Neuronal stem cell (in vitro differentiated cells): Measurements from ENCODE around the gene ZNF454.

Experiments
- DNase-seq: peaks from one replicate; pipeline ENCODE4 v3.0.0-alpha.2; 2013; ENCODE audit warnings: low spot score
- H2AFZ ChIP-seq: one replicate; pipeline ENCODE4 v1.6.1; 2013; ENCODE audit warnings: mild to moderate bottlenecking, low read length, inconsistent platforms
- H2AK5ac ChIP-seq: 2 replicates; pipeline ENCODE4 v1.6.1; 2013; ENCODE audit warnings: low read depth, mild to moderate bottlenecking, inconsistent platforms, low read length, moderate library complexity, mixed read lengths
- H2BK120ac ChIP-seq: 2 replicates; pipeline ENCODE4 v1.6.1; 2013; ENCODE audit warnings: low read depth, mild to moderate bottlenecking, inconsistent platforms, low read length, moderate library complexity, mixed read lengths
- H2BK12ac ChIP-seq: one replicate; pipeline ENCODE4 v1.6.1; 2013; ENCODE audit warnings: low read length, inconsistent platforms
- H2BK15ac ChIP-seq: 2 replicates; pipeline ENCODE4 v1.6.1; 2013; ENCODE audit warnings: mild to moderate bottlenecking, low read length, inconsistent platforms, mixed read lengths
- H2BK5ac ChIP-seq: one replicate; pipeline ENCODE4 v1.6.1; 2013; ENCODE audit warnings: inconsistent platforms, mild to moderate bottlenecking, low read length, moderate library complexity
- H3K14ac ChIP-seq: one replicate; pipeline ENCODE4 v1.6.1; 2013; ENCODE audit warnings: low read length, inconsistent platforms
- H3K18ac ChIP-seq: 2 replicates; pipeline ENCODE4 v1.6.1; 2013; ENCODE audit warnings: low read length, inconsistent platforms
- H3K23ac ChIP-seq: 2 replicates; pipeline ENCODE4 v1.6.1; 2013; ENCODE audit warnings: low read depth, mild to moderate bottlenecking, mixed read lengths, low read length, inconsistent platforms; ENCODE audit not compliant: poor library complexity
- H3K27ac ChIP-seq: replicated peaks from 3 replicates; pipeline ENCODE4 v1.5.1; 2013; ENCODE audit warnings: low read length, inconsistent platforms
- H3K27me3 ChIP-seq, 3 experiments: 2 replicates each; pipeline ENCODE4 v1.6.1; 2013; ENCODE audit warnings: low read length in 3 of 3, mild to moderate bottlenecking in 2 of 3, inconsistent platforms in 1 of 3, low read depth in 1 of 3, mixed read lengths in 1 of 3, moderate library complexity in 1 of 3; ENCODE audit not compliant: control insufficient read depth in 3 of 3, insufficient read depth in 3 of 3
- H3K36me3 ChIP-seq, 2 donors: replicated peaks in 1 of 2; 2 replicates each; pipeline ENCODE4 v1.6.1; 2013; ENCODE audit warnings: low read length in 2 of 2; ENCODE audit not compliant: control insufficient read depth in 2 of 2, insufficient read depth in 2 of 2
- H3K4ac ChIP-seq: 2 replicates; pipeline ENCODE4 v1.6.1; 2013; ENCODE audit warnings: inconsistent platforms, mild to moderate bottlenecking, low read length, moderate library complexity
- H3K4me1 ChIP-seq, 2 donors: 1 replicate in 1 of 2; 2 replicates in 1 of 2; pipeline ENCODE4 v1.6.1; 2013; ENCODE audit warnings: low read length in 2 of 2, low read depth in 1 of 2; ENCODE audit not compliant: control insufficient read depth in 2 of 2, insufficient read depth in 1 of 2
- H3K4me2 ChIP-seq: one replicate; pipeline ENCODE4 v1.6.1; 2013; ENCODE audit warnings: mild to moderate bottlenecking, low read length, inconsistent platforms; ENCODE audit not compliant: insufficient read depth, poor library complexity, severe bottlenecking
- H3K4me3 ChIP-seq, 2 donors: 2 replicates each; pipeline ENCODE4 v1.5.1; 2013; ENCODE audit warnings: low read length in 2 of 2, mild to moderate bottlenecking in 2 of 2, inconsistent platforms in 1 of 2, moderate library complexity in 1 of 2
- H3K79me1 ChIP-seq: one replicate; pipeline ENCODE4 v1.6.1; 2013; ENCODE audit warnings: low read depth, mild to moderate bottlenecking, inconsistent platforms, low read length, moderate library complexity
- H3K9ac ChIP-seq: one replicate; pipeline ENCODE4 v1.6.1; 2013; ENCODE audit warnings: mild to moderate bottlenecking, low read depth, low read length, inconsistent platforms; ENCODE audit not compliant: poor library complexity
- H3K9me3 ChIP-seq, 2 donors: replicated peaks in 1 of 2; 2 replicates each; pipeline versions ENCODE3 to v1.6.1; 2013; ENCODE audit warnings: low read length in 2 of 2, mild to moderate bottlenecking in 2 of 2, inconsistent platforms in 1 of 2, low read depth in 1 of 2, mixed read lengths in 1 of 2, moderate library complexity in 1 of 2; ENCODE audit not compliant: control insufficient read depth in 2 of 2, insufficient read depth in 1 of 2
- H4K8ac ChIP-seq: one replicate; pipeline ENCODE4 v1.6.1; 2013; ENCODE audit warnings: low read depth, mild to moderate bottlenecking, inconsistent platforms, low read length, moderate library complexity
- H4K91ac ChIP-seq: one replicate; pipeline ENCODE4 v1.6.1; 2013; ENCODE audit warnings: low read length, low read depth, mild to moderate bottlenecking, inconsistent platforms; ENCODE audit not compliant: poor library complexity
- WGBS, 2 donors: extraction: QIAGEN DNeasy Blood & Tissue Kit; methylation state at CpG; one replicate each; pipeline ENCODE4 v1.1.7; 2013; ENCODE audit warnings: missing lambda C conversion rate in 2 of 2, mixed read lengths in 1 of 2; ENCODE audit not compliant: insufficient read length in 2 of 2, insufficient replicate concordance in 1 of 2; ENCODE audit errors: extremely low coverage in 2 of 2; 5-methylcytosine and 5-hydroxymethylcytosine counted together

Gene ZNF454

DNA sequence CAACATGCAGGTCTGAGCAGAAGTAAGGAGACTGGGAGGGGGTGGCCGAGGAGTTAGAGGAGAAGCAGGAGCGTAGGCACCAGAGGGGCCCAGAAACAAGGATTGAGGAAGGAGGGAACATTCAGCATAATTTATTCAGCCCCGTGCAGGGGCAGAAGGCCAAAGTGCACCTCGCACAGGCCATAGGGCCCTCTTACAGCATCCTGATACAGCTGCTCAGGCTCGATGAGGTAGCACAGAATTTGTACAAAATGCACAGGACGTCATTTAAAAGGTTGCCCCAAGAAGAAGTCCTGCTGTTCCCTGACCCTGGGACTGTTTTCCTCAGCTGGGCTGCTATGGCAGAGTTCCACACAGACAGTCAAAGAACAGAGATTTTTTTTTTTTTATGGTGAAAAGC, 56.2 kb downstream of the ZNF454 start:
- Histone ChIP-seq H4K8ac (no peak overlapping the region), H3K79me1 (no peaks in the 10 kb centered on the region), H2AFZ (no peak overlapping the region), H3K23ac (no peak overlapping the region), H3K27ac (no peak overlapping the region), H3K27me3 (peaks cover 6 to 61% (median 33%) of the 10 kb centered on the region in 3 experiments), H3K4me2 (no peak overlapping the region), H3K9me3 (peaks cover 6% of the 10 kb centered on the region in 2 donors), H3K4me3 (no peak overlapping the region), H3K4me1 (peaks cover 0 to 1% of the 10 kb centered on the region in 2 donors), H2BK120ac (no peak overlapping the region), H4K91ac (no peak overlapping the region), H2BK15ac (no peak overlapping the region), H3K36me3 (no peaks in the 10 kb centered on the region), H3K9ac (no peak overlapping the region), H2BK5ac (no peak overlapping the region), H3K14ac (no peak overlapping the region), H2AK5ac (no peak overlapping the region), H3K4ac (no peak overlapping the region), H3K18ac (no peak overlapping the region), H2BK12ac (no peak overlapping the region)
- no CpG with 5 or more reads among the region's 6 CpGs for WGBS, 2 donors
- no peak for DNase-seq

DNA sequence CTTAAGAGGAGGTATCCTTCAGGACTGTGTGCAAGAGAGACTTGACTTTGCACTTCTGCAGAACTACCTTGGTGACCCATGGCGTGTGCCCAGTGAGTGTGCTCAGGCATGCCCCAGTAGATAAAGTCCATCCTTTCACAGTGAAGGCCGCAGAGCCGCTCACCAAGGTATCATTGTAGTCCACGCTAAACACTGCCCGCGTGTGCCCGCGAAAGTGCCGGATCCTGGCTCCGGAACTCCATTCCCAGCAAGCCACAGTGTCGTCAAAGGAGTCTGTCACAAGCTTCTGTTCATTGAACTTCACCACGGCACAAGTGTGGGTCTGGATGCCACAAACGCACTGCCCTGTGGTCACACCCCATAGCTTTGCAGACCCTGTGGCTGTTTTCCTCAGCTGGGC, 57.4 kb downstream of the ZNF454 start:
- Histone ChIP-seq H2AFZ (no peak overlapping the region), H3K27me3 (peaks cover 6 to 49% (median 27%) of the 10 kb centered on the region in 3 experiments), H3K14ac (no peak overlapping the region), H3K18ac (no peak overlapping the region), H3K36me3 (no peaks in the 10 kb centered on the region), H3K27ac (no peak overlapping the region), H3K4ac (no peak overlapping the region), H2BK12ac (no peak overlapping the region), H3K4me3 (no peak overlapping the region), H3K4me1 (no peaks in the 10 kb centered on the region), H2BK120ac (no peak overlapping the region), H2BK15ac (no peak overlapping the region), H2AK5ac (no peak overlapping the region), H3K79me1 (no peaks in the 10 kb centered on the region), H4K91ac (no peak overlapping the region), H3K4me2 (no peak overlapping the region), H4K8ac (no peak overlapping the region), H2BK5ac (no peak overlapping the region), H3K9me3 (peaks cover 0 to 6% of the 10 kb centered on the region in 2 donors), H3K23ac (no peak overlapping the region), H3K9ac (no peak overlapping the region)
- DNase-seq = no peak
- WGBS, 2 donors = no CpG with 5 or more reads among the region's 13 CpGs

DNA sequence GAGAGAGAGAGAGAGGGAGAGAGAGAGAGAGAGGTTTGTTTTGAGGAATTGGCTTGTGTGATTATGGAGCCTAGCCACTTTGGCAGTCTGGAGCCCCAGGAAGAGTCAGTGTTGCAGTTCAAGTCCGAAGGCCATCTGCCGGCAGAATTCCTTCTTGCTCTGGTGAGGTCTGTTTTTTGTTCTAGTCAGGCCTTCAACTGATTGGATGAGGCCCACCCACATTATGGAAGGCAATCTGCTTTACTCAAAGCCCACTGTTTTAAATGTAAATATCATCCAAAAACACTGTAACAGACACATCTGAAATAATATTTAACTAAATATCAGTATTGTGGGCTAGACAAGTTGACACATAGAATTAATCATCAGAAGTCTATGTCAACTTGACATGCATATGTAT, 65.6 kb downstream of the ZNF454 start:
- DNase-seq = no peak
- Histone ChIP-seq H3K36me3 (no peaks in the 10 kb centered on the region), H3K4ac (no peak overlapping the region), H3K27ac (no peak overlapping the region), H3K18ac (no peak overlapping the region), H3K14ac (no peak overlapping the region), H3K9me3 (peaks cover 0 to 12% of the 10 kb centered on the region in 2 donors), H3K4me3 (no peak overlapping the region), H3K4me1 (no peaks in the 10 kb centered on the region), H2AK5ac (no peak overlapping the region), H2BK5ac (no peak overlapping the region), H2AFZ (no peak overlapping the region), H3K9ac (no peak overlapping the region), H3K23ac (no peak overlapping the region), H2BK12ac (no peak overlapping the region), H3K27me3 (no peaks in the 10 kb centered on the region), H2BK15ac (no peak overlapping the region), H3K79me1 (no peaks in the 10 kb centered on the region), H4K8ac (no peak overlapping the region), H3K4me2 (no peak overlapping the region), H4K91ac (no peak overlapping the region), H2BK120ac (no peak overlapping the region)
- no CpG with 5 or more reads among the region's 2 CpGs for WGBS, 2 donors

DNA sequence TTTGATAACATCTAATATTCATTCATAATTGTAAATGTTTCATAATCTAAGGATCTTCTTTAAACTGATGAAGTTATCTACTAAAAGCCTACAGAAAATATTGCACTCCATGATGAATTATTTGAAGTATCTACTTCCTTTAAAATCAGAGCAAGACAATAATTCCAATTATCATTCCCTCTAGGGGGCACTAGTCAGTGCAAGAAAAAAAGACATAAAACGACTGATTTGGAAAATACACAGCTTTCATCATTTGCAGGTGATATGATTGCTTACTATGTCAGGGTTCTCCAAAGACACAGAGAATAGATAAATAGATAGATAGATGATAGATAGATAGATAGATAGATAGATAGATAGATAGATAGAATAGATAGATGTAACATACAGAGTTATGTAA, 67.7 kb downstream of the ZNF454 start:
- H3K23ac ChIP-seq = no peak overlapping the region
- no peak overlapping the region for H3K27ac ChIP-seq
- H3K4ac ChIP-seq = no peak overlapping the region
- no peak overlapping the region for H3K9ac ChIP-seq
- no CpG with 5 or more reads among the region's 1 CpG for WGBS, 2 donors
- no peaks in the 10 kb centered on the region for H3K4me1 ChIP-seq
- H2BK15ac ChIP-seq = no peak overlapping the region
- no peak overlapping the region for H4K8ac ChIP-seq
- no peak overlapping the region for H3K4me2 ChIP-seq
- no peak overlapping the region for H2AK5ac ChIP-seq
- no peak overlapping the region for H2BK120ac ChIP-seq
- no peak overlapping the region for H4K91ac ChIP-seq
- no peaks in the 10 kb centered on the region for H3K79me1 ChIP-seq
- H2BK12ac ChIP-seq = no peak overlapping the region
- no peak overlapping the region for H2AFZ ChIP-seq
- no peak overlapping the region for H3K18ac ChIP-seq
- no peaks in the 10 kb centered on the region for H3K27me3 ChIP-seq
- H3K36me3 ChIP-seq = no peaks in the 10 kb centered on the region
- H3K14ac ChIP-seq = no peak overlapping the region
- no peak overlapping the region for H3K4me3 ChIP-seq
- H2BK5ac ChIP-seq = no peak overlapping the region
- DNase-seq = no peak
- peaks cover 6 to 12% of the 10 kb centered on the region in 2 donors for H3K9me3 ChIP-seq
